HuH-7.5 (cell line): ENCODE data around the gene OR10G6.
"Not testable (repeated sequence)": the region's sequence is repeated elsewhere in the genome, so short reads cannot be mapped to it uniquely, and the experiment has no call there.

Experiments
- DNase-seq: peaks from one replicate; pipeline ENCODE4 v3.0.0; 2011; ENCODE audit warnings: low spot score

Gene OR10G6

GRCh38 chr11:123995119-123995518 lies at the start of gene OR10G6:
Gene OR10G6 (minus strand): TSS chr11:123995161. CDS start chr11:123995161, 0 bp downstream.
- no peak for DNase-seq

- no peak for DNase-seq
Observed at GRCh38 chr11:124043420-124043819, 48.5 kb upstream of the OR10G6 start.

DNA sequence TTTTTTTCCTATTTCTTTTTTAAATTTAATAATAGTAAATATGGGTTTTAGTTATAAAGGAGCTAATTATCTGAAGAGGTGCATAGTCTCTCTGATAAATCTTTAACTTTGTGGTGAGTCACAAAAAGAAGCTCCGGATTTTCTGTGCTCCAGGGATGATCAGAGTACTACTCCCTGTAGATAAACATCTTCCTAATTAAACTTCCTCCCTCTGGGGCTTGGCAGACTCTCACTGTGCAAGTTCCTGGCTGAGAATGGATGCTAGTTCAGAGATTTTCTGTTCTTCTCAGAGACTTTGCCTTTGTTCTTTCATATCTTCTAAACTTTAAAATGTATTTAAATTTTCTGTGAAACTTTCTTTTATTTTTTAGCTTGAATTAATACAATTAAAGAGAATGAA lies 46.3 kb upstream of the OR10G6 start, which contains the start of gene OR10G7:
Gene OR10G7, minus strand, starts transcription at position 72 of the 400 bp plus-strand sequence. CDS start 2,324 bp downstream, outside the sequence.
- no peak for DNase-seq

DNA sequence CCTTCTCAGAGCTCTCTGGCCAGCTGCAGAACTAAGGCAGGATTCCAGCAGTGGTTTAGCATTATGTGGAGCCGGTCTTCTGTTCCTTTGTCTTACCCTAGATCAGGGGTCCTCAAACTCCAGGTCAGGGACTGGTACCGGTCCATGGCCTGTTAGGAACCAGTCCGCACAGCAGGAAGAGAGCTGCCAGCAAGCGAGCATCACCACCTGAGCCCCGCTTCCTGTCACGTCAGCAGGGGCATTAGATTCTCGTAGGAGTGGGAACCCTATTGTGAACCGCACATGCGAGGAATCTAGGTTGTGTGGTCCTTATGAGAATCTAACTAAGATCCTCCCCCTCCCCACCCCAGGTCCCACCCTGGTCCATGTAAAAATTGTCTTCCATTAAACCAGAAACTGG lies 44.6 kb upstream of the OR10G6 start:
- DNase-seq: no peak

DNA sequence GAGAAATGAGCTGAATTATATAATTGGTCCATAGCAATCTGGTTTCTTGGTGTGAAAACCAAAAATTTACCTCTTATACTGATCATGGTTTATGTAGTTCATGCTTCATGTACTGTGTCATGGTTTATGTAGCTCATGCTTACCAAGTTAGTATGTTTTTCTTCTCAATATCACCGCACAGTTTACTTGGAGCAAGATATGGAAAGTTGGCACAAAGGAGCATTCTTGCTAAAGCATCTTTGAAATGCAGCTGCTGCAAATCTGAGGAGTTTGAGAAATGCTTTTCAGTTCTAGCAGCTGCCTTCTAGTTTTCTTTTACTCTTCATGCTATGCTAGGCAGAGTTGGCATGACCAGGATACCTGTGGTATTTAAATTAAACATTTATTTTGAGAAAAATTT lies 41.7 kb upstream of the OR10G6 start:
- no peak for DNase-seq

GRCh38 chr11:124026498-124026897 lies 31.5 kb upstream of the OR10G6 start, which contains the start of gene OR10G8:
Gene OR10G8 (plus strand): TSS chr11:124026798. CDS start chr11:124029623, 2,825 bp downstream.
- DNase-seq: no peak

GRCh38 chr11:124015837-124016236 lies 20.9 kb upstream of the OR10G6 start:
- DNase-seq: not testable (repeated sequence)

DNA sequence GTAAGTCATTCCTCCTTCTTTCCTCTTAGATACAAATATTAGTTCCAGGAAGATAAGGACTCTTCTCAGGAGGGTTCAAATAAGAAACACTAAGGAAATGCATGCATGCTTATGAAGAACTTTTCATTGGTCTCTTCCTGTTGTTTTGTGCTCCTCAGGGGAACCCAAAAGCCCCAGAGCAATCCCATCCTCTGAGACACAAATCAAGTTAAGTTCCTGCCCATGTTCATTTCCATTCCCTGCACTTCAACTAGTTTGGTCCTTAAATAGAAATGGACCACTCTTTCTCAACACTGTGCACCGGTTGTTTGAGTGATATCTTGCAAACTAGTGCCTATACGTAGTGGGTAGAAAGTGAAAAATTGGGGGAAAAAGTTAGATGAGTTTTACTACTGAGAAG lies 17.7 kb upstream of the OR10G6 start, which contains the start of gene OR10G4:
Gene OR10G4, plus strand, starts transcription at position 301 of the 400 bp plus-strand sequence. CDS start 2,578 bp downstream, outside the sequence.
- no peak for DNase-seq

DNA sequence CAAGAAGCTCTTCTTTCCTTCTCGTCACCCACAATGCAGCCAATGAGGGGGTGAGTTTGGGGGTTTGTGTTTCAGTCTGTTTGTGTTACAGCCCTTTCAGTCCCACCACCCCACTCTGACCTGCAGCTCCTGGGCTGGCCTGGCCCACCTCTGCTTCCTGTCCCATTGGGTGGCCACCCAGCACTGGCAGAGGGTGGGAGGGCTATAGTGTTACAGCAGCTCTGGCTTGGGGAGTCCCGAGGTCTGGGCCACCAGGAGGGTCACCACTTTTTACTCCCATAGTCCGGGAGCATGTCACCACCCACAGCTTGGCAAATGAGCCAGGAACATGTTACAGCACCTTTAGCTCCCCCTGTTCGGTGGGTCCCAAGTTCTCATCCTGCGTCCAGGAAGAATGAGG lies 15.7 kb downstream of the OR10G6 start:
- no peak for DNase-seq

DNA sequence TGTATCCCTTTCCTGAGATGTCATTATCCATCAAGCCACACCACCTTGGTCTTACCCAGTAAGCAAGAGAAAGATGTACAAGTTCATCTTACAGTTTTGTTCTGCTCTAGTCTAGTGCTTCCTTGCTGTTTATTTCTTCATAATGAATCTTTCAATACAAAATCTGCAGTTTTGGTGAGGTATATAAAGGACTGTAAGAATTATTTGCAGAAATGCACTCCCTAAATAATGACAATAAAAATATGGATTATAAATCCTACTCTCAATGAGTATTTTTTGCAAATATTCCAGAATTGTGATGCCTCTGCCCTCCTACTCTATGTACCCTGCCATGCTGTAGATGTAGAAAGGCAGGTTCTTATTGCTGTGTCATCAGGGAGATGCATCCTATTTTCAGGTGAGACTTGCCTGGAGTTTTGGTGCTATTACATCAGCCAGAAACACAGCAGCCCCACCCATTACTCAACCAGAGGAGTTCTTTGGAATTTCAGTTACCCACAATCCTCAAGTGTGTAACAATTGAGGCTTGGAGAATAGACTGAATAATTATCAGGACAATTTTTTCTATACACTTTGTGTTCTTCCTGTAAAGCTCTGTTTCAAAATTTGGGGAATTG lies 17.1 kb downstream of the OR10G6 start, which contains the start of gene OR10S1:
Gene OR10S1, minus strand, starts transcription at position 51 of the 617 bp plus-strand sequence. CDS start 117 bp downstream, outside the sequence.
- DNase-seq: no peak

DNA sequence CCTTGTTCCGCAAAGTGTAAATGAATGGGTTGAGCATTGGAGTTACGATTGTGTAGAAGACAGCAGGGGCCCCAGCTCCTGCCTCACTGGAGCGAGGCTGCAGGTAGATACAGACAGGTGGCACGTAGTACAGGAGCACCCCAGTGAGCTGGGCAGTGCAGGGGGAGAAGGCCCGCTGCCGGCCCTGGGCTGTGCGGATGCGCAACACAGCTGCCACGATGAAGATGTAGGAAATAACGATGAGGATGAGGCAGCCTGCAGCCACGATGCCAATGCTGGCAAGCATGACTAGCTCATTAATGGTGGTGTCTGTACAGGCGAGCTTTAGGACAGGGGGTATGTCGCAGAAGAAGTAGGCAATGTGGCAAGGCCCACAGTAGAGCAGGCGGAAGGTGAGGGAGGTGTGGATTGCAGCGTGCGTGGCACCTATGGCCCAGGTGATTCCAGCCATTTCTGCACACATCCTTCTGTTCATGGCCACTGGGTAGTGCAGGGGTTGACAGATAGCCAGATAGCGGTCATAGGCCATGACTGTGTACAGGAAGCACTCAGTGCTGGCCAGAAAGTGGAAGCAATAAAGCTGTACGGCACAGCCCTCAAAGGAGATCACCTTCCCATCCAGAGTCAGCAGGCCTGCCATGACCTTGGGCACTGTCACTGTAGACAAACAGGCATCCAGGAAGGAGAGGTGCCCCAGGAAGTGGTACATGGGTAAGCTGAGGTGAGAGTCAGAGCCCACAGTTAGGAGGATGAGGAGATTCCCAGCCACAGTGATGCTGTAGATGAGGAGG lies 18.0 kb downstream of the OR10G6 start:
- DNase-seq: no peak

- DNase-seq: no peak
Observed at GRCh38 chr11:123973816-123974215, 21.1 kb downstream of the OR10G6 start.

GRCh38 chr11:123956752-123957151 lies 38.2 kb downstream of the OR10G6 start:
- no peak for DNase-seq

- no peak for DNase-seq
Observed at GRCh38 chr11:123945132-123945531, 49.8 kb downstream of the OR10G6 start.
